IPS-18c (cell line): ENCODE measurements around the gene AKR7A3.
"Not testable (repeated sequence)": the region's sequence is repeated elsewhere in the genome, so short reads cannot be mapped to it uniquely, and the experiment has no call there.

ENCODE experiments used
- H3K4me3 ChIP-seq: 2 replicates; pipeline ENCODE4 v1.7.0; 2013; ENCODE audit warnings: low read depth, mild to moderate bottlenecking, low read length, moderate library complexity; ENCODE audit not compliant: insufficient read depth
- H3K9me3 ChIP-seq: one replicate; pipeline ENCODE4 v1.6.1; 2013; ENCODE audit warnings: mild to moderate bottlenecking, low read length, moderate library complexity; ENCODE audit not compliant: control insufficient read depth, insufficient read depth

The AKR7A3 gene

DNA sequence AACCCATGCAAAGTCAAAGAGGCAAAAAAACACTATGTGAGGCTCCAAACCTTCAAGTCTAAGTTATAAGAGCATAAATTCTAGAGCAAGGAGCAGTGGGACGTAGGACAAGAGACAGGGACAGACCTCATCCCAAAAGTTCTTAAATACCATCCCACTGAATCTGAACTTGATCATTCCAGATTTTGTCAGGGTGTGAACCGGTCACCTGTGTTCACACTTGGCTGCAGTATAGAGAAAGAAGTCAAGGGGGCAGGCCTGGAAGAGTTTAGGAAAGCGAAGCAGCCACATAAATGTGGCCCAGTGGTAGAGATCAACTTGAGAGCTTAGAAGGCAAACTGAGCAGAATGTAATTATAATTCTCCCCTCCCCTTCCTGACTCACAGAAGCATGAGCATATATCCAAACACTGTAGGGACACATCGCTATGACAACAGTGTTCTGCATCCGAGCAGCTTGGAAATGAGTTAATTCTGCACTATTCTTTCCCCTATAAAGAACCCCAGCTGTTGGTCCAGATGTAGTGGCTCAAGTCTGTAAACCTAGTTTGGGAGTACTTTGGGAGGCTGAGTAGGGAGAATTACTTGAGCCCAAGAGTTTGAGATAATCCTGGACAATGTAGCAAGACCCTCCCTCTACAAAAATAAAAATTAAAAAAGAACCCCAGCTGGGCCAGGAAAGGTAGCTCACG is 20.7 kb upstream of the AKR7A3 start:
- Histone ChIP-seq H3K9me3 (no peaks in the 10 kb centered on the region), H3K4me3 (no peak overlapping the region)

DNA sequence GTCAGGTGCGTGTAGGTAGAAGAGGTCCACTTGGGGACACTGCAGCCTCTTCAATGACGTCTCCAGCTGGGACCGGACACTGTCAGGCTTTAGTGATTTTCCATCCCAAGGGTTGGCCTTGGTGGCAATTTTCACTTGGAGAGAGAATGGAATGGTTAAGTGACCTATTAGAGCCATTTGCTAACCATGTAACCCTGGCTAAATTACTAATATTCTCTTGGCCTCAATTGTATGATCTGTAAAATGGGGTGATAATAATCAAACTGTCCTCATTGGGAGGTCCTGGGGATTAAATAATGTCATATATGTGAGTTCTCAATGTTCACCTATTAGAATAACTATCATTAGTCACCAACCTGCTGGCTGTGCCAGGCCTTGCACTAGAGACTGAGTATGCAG is 19.9 kb upstream of the AKR7A3 start:
- H3K9me3 ChIP-seq = no peaks in the 10 kb centered on the region
- H3K4me3 ChIP-seq = no peak overlapping the region

DNA sequence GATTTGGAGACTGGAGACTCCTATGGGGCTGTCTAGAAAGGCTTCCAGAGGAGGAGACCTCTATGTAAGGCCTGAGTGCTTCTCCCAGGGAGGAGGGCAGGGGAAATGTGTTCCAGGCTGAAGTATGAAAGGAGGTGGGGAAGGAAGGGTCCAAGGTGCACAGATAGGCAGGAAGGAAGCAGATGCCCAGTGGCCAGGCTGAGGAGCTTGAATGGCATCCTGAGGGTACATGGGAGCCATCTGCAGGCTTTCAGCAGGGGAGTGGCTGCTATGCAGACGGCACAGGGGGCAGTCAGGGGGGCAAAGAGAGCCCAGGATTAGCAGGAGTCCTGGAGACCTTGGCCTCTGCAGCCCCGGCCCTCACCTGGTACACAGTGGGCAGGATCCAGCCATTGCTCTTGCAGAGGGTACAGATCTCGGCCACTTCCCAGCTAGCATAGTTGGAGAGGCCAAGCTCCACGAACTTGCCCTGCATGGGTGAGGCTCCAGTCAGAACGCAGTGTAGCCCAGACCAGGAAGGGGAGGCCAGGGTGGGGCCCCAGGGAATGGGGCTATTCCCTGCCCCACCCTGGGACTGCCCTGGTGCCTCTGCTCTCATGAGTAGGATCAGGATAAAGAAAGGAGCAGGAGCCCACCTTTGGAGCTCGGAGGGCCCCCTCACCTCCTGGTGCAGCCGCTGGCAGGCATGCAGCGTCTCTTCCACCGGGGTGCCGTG is 19.4 kb upstream of the AKR7A3 start:
- Histone ChIP-seq H3K9me3 (no peaks in the 10 kb centered on the region), H3K4me3 (no peak overlapping the region)

DNA sequence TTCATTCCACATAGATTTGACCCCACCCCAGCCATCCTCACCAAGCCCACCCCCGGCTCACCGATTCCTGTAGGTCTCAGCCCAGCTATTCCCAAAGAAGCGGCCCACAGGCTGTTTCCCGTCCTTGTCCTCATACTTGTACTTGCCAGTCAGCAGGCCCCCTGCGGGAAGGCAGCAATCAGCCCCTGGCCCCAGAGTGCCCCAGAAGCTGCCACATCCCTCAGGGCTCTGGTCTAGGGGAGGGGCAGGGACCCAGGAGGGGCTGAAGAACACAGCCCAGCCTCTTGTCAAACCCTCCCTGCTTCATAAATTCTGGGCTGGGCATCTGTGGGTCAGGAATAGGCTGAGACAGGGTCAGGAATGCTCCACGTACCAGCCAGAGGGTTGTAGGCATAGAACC is 18.4 kb upstream of the AKR7A3 start:
- H3K4me3 ChIP-seq = no peak overlapping the region
- H3K9me3 ChIP-seq = no peaks in the 10 kb centered on the region

DNA sequence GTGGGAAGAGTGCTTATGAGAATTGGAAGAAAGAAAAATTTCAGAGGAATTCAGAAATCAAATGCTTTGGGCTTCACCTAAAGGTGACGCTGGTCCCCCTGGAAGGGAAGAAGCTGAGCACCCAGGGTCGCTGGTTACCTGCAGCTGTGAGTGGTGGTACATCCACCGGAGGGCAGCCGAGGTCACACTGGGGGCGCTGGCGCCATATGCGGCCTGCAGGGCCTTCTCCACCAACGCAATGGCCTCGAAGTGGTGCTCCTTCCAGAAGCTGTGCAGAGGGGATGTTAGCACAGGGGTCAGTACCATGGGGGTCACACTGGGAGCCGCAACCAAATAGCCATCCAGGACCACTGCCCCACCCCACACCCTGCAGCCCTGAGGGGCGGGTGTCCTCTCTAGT is 17.3 kb upstream of the AKR7A3 start:
- Histone ChIP-seq H3K4me3 (no peak overlapping the region), H3K9me3 (no peaks in the 10 kb centered on the region)

DNA sequence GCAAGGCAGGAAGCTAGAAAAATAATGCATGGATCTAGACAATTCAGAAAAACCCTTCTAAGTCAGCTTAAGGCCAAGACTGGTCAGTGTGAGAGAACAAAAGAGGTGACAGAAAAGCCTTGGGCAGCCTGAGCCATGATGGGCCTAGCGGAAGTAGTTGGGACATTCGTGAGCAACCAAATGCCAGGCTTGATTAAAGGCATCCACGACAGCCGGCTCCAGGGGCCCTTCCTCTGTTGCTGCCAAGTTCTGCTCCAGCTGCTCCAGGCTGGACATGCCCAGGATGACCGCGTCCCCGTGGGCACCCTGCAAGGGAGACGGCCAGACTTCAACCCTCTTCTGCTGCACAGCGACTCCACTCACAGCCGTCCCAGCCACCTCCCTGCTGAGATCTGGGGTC is 15.5 kb upstream of the AKR7A3 start:
- H3K9me3 ChIP-seq, H3K4me3 ChIP-seq: not testable (repeated sequence)

DNA sequence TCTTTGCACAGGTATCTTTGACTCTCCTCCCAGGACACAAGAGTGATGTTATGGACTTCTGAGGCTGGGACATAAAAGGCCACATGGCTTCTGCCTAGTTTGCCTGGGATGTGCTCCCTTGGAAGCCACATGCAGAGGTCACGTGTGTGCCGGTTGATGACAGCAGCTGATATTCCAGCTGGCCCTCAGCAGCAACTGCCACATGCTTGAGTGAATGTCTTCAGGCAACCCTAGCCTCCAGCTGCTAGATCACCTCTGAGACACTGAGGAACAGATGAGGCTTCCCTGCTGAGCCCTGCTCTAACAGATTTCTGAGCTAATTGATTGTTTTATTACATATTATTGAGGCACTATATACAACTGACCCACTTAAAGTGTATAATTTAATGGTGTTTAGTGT is 11.6 kb upstream of the AKR7A3 start:
- no peaks in the 10 kb centered on the region for H3K9me3 ChIP-seq

DNA sequence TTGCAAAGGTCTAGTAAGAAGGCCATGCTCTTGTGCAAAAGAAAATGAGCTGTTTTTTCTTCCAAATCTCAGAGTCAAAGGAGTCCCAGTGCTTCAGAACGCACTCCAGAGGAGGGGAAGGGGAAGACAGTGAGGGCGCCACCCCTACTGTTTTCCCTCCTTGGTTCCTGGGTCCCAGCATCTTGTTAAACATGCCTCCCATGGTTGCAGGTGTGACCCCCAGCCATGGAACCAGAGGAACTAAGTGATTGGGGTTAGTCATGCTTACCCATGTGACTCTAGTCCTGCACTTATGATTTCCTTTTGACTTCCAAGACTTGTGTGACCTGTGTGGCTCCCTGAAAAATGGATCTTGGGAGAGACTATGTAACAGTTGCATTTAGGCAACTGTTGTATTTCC is 6.1 kb upstream of the AKR7A3 start:
- peak overlapping the region; percentile 31; the same call in 1 of the 2 replicates for H3K4me3 ChIP-seq
- H3K9me3 ChIP-seq = peaks cover 7% of the 10 kb centered on the region

More for the DNA sequence above, 11.6 kb upstream of the AKR7A3 start:
- no peak overlapping the region for H3K4me3 ChIP-seq

DNA sequence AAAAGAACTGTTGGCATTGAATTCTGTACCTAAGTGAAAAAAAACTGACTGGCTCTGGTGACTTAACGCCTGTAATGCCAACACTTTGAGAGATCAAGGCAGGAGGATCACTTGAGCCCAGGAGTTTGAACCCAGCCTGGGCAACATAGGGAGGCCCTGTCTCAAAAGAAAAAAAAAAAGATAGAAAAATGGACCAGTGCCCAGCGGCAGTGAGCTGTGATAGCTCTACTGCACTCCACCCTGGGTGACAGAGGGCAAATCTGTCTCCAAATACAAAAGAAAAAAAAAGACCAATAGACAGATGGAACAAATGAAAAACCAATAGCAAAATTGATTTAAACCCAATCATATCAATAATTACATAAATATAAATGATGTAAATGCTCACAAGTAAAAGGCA is 674 bp upstream of the AKR7A3 start:
- Histone ChIP-seq H3K4me3 (peak overlapping the region; percentile 40; the same call in 1 of the 2 replicates), H3K9me3 (peaks cover under 1% of the 10 kb centered on the region)

DNA sequence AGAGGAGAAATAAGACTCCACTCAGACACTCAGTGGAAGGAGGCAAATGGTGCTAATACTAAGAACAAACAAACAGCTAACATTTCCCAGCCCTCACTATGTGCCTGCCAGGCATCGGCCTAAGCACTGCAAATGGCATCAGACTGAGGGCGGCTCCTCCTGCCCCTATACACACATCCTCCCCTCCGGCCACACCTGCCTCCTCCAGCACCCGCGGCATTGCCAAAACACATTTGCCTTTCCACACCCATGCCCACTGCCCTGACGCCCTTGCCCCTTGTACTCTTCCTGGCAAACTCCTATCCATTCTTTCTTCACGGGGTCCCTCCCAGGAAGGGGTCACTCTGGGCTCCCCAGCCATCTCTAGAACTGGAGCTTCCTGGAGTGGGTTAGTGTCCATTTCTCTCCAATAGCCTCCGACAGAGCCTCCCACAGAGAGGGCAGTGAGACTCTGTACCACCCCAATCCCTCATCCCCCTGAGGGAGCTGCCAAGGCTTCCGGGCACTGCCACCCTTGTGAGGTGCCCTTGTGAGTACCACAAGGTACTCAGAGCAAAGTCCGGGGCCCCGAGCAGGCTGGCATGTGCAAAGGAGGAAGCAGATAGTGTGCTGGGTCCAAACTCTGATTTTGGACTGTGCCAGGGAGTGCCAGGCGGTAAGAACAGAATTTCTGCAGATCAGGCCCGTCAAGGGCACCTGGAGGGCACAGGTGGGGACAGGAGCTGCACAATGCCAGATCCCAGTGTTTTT is 959 bp downstream of the AKR7A3 start:
- no peaks in the 10 kb centered on the region for H3K9me3 ChIP-seq
- no peak overlapping the region for H3K4me3 ChIP-seq

DNA sequence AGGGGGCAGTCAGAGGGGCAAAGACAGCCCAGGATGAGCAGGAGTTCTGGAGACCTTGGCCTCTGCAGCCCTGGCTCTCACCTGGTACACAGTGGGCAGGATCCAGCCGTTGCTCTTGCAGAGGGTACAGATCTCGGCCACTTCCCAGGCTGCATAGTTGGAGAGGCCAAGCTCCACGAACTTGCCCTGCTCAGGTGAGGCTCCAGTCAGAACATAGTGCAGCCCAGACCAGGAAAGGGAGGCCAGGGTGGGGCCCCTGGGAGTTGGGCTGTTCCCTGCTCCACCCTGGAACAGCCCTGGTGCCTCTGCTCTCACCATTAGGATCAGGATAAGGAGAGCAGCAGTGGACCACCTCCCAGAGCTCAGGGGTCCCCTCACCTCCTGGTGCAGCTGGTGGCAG is 2.8 kb downstream of the AKR7A3 start:
- not testable (repeated sequence) for H3K9me3 ChIP-seq, H3K4me3 ChIP-seq

DNA sequence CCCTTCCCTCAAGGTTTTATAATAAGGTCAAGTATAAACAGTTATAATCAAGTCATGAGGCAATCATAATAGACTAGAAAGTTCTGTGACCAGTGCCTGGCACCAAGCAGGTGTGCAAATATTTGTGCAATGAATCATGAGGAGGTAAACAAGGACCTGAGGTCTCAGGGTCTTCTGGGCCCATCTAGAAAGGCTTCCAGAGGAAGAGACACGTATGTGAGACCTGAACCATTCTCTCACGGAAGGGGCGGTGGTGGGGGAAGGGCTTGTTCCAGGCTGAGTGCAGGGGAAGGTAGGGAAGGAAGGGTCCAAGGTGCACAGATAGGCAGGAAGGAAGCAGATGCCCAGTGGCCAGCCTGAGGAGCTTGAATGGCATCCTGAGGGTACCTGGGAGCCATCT is 3.2 kb downstream of the AKR7A3 start:
- H3K4me3 ChIP-seq, H3K9me3 ChIP-seq: not testable (repeated sequence)

DNA sequence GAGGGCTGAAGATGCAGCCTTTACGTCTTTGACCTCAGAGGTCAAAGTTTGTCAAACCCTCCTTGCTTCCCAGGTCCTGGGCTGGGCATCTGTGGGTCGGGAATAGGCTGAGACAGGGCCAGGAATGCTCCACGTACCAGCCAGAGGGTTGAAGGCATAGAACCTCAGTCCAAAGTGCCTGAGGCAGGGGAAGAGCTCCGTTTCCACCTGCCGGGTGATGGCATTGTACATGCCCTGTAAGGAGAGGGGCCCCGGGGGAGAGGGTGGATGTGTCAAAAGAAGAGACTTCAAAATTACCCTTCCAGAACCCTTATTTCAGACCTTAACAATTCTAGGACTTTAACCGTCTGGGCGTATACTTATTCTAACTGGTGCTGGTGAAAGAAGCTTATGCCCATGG is 3.7 kb downstream of the AKR7A3 start:
- Histone ChIP-seq H3K4me3 (no peak overlapping the region), H3K9me3 (no peaks in the 10 kb centered on the region)

DNA sequence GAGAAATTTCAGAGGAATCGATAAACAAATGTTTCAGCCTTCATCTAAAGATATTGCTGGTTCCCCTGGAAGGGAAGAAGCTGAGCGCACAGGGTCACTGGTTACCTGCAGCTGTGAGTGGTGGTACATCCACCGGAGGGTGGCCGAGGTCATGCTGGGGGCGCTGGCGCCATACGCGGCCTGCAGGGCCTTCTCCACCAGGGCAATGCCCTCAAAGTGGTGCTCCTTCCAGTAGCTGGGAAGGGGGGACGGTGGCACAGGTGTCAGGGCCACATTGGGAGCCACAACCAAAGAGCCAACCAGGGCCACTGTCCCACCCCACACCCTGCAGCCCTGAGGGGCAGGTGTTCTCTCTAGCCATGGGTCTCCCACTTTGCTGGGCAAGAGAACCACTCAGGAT is 4.7 kb downstream of the AKR7A3 start:
- Histone ChIP-seq H3K4me3 (no peak overlapping the region), H3K9me3 (no peaks in the 10 kb centered on the region)

DNA sequence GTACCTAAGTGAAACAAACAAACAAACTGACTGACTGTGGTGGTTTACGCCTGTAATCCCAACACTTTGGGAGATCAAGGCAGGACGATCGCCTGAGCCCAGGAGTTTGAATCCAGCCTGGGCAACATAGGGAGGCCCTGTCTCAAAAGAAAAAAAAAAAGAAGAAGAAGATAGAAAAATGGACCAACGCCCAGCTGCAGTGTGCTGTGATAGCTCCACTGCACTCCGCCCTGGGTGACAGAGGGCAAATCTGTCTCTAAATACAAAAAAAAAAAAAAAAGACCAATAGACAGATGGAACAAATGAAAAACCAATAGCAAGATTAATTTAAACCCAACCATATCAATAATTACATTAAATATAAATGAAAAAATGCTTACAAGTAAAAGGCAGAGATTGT is 13.9 kb downstream of the AKR7A3 start:
- H3K9me3 ChIP-seq = no peaks in the 10 kb centered on the region
- H3K4me3 ChIP-seq = no peak overlapping the region

DNA sequence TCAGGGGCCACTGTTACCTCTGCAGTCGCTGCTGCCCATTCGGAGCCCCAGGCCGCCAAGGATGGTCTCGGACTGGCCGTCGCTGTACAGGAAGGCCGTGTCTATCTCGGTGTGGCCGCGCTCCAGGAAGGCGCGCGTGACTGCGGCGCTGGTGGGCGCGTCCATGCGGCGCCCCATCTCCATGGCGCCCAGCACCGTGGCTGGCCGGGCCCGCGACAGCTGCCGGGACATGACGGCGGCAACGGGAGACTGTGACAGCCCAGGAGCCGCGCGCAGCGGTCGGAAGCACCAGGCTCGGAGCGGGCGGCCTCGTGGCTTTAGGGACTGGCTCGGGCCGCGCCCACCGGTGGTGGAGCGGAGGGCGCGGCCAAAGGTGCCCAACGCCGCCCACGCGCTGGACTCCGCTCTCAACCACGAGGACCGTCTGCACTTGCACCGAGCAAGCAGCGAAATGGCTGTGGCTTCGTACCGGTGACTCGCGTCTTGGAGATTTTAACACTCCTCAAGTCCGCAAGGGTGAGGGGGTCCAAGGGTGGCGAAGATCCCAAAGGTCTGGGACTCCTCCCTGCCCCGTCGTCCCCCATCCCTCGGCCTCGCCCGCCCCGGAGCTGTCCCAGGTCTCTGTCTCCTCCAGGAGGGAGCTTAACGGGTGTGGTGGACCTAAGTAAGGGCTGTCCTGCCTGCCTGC is 14.6 kb downstream of the AKR7A3 start:
- not testable (repeated sequence) for H3K4me3 ChIP-seq, H3K9me3 ChIP-seq

DNA sequence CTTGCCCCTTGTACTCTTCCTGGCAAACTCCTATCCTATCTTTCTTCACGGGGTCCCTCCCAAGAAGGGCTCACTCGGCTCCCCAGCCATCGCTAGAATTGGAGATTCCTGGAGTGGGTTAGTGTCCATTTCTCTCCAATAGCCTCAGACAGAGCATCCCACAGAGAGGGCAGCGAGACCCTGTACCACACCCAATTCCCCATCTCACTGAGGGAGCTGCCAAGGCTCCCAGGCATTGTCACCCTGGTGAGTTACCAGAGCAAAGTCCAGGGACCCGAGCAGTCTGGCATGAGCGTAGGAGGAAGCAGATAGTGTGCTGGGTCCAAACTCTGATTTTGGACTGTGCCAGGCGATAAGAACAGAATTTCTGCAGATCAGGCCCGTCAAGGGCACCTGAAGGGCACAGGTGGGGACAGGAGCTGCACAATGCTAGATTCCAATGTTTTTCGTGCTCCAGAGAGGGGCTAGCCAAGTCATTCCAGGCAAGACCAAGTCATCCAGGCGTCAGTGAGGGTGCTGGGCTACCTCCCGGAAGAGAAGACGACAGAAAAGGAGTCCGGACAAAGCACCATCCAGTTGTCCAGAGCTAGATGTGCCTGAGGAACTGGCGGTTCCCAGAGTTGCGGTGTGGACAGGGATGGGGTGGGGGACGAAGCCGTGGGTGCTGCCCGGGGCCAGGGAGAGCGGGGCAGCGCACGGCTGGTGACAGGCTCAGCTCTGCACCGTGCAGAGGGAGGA is 15.3 kb downstream of the AKR7A3 start:
- Histone ChIP-seq H3K9me3 (no peaks in the 10 kb centered on the region), H3K4me3 (no peak overlapping the region)
